ENCODE measurements around the gene UCP3.

The UCP3 gene

GRCh38 chr11:74000307-74001133 lies 8.4 kb downstream of the UCP3 start:
- no peak for TF ChIP-seq ZFP3 (CRISPR knock-in tag; IDR thresholded peaks at IDR 0.05)
- TF ChIP-seq ZFP30 (CRISPR knock-in tag; IDR thresholded peaks at IDR 0.05), result no peak
- no peak for TF ChIP-seq RARB (CRISPR knock-in tag; IDR thresholded peaks at IDR 0.05)
- no peak for TF ChIP-seq GLIS3 (CRISPR knock-in tag; IDR thresholded peaks at IDR 0.05)
- TF ChIP-seq OSR1 (CRISPR knock-in tag; IDR thresholded peaks at IDR 0.05), result no peak
- no peak for TF ChIP-seq ARNTL (CRISPR knock-in tag; IDR thresholded peaks at IDR 0.05; ENCODE audit: borderline replicate concordance, low read depth)
- no peak for TF ChIP-seq SNAI2 (CRISPR knock-in tag; IDR thresholded peaks at IDR 0.05)
- no peak for TF ChIP-seq BACH2 (CRISPR knock-in tag; IDR thresholded peaks at IDR 0.05; ENCODE audit: borderline replicate concordance)
- TF ChIP-seq CSDC2 (CRISPR knock-in tag; IDR thresholded peaks at IDR 0.05), result no peak
- no peak for TF ChIP-seq PPARA (CRISPR knock-in tag; IDR thresholded peaks at IDR 0.05; ENCODE audit: borderline replicate concordance)
- no peak for TF ChIP-seq ZNF8 (CRISPR knock-in tag; IDR thresholded peaks at IDR 0.05)
- no peak for TF ChIP-seq ZNF565 (CRISPR knock-in tag; conservative IDR thresholded peaks at IDR 0.05; ENCODE audit: low read depth)
- ATAC-seq, result no peak

- no peak for TF ChIP-seq TCF4 (CRISPR knock-in tag; IDR thresholded peaks at IDR 0.05; ENCODE audit: borderline replicate concordance)
- TF ChIP-seq TOX (CRISPR knock-in tag; IDR thresholded peaks at IDR 0.05; ENCODE audit: borderline replicate concordance), result no peak
- TF ChIP-seq RARB (CRISPR knock-in tag; IDR thresholded peaks at IDR 0.05), result no peak
- TF ChIP-seq CREB5 (CRISPR knock-in tag; IDR thresholded peaks at IDR 0.05; ENCODE audit: low read depth), result no peak
- TF ChIP-seq ZNF565 (CRISPR knock-in tag; conservative IDR thresholded peaks at IDR 0.05; ENCODE audit: low read depth), result no peak
- no peak for TF ChIP-seq ZFP30 (CRISPR knock-in tag; IDR thresholded peaks at IDR 0.05)
- TF ChIP-seq PPARA (CRISPR knock-in tag; IDR thresholded peaks at IDR 0.05; ENCODE audit: borderline replicate concordance), result no peak
- no peak for TF ChIP-seq TSHZ2 (CRISPR knock-in tag; IDR thresholded peaks at IDR 0.05)
- ATAC-seq, result no peak
Observed at GRCh38 chr11:73999581-74000306, 9.1 kb downstream of the UCP3 start.

- ATAC-seq, result no peak
- TF ChIP-seq POU6F1 (CRISPR knock-in tag; IDR thresholded peaks at IDR 0.05; ENCODE audit: borderline replicate concordance, low read depth) (no peak), TSHZ2 (CRISPR knock-in tag; IDR thresholded peaks at IDR 0.05) (no peak), ZNF70 (CRISPR knock-in tag; IDR thresholded peaks at IDR 0.05) (no peak), BACH2 (CRISPR knock-in tag; IDR thresholded peaks at IDR 0.05; ENCODE audit: borderline replicate concordance) (no peak), PATZ1 (CRISPR knock-in tag; IDR thresholded peaks at IDR 0.05; ENCODE audit: borderline replicate concordance) (no peak), SNAI2 (CRISPR knock-in tag; IDR thresholded peaks at IDR 0.05) (no peak), ISL1 (CRISPR knock-in tag; IDR thresholded peaks at IDR 0.05) (no peak), PPARA (CRISPR knock-in tag; IDR thresholded peaks at IDR 0.05; ENCODE audit: borderline replicate concordance) (no peak), GLIS3 (CRISPR knock-in tag; IDR thresholded peaks at IDR 0.05) (no peak), TCF4 (CRISPR knock-in tag; IDR thresholded peaks at IDR 0.05; ENCODE audit: borderline replicate concordance) (no peak), ESRRG (CRISPR knock-in tag; IDR thresholded peaks at IDR 0.05) (no peak), ZFP3 (CRISPR knock-in tag; IDR thresholded peaks at IDR 0.05) (no peak), ARNTL (CRISPR knock-in tag; IDR thresholded peaks at IDR 0.05; ENCODE audit: borderline replicate concordance, low read depth) (no peak), CREB5 (CRISPR knock-in tag; IDR thresholded peaks at IDR 0.05; ENCODE audit: low read depth) (no peak), ZNF8 (CRISPR knock-in tag; IDR thresholded peaks at IDR 0.05) (no peak)
Observed at GRCh38 chr11:73998846-73999575, 9.9 kb downstream of the UCP3 start.

All from SK-N-SH treated with all-trans-retinoic acid at 6 μM for 48 hours (cell line).